GM18498 (cell line): Measurements from ENCODE around the gene FCHO1.

ENCODE experiments used
- ATAC-seq: cut with Tn5 transposase; IDR thresholded peaks from one replicate; pipeline ENCODE4 v1.9.1; 2021; ENCODE audit warnings: mild to moderate bottlenecking, moderate library complexity; ENCODE audit not compliant: unreplicated experiment

The FCHO1 gene

DNA sequence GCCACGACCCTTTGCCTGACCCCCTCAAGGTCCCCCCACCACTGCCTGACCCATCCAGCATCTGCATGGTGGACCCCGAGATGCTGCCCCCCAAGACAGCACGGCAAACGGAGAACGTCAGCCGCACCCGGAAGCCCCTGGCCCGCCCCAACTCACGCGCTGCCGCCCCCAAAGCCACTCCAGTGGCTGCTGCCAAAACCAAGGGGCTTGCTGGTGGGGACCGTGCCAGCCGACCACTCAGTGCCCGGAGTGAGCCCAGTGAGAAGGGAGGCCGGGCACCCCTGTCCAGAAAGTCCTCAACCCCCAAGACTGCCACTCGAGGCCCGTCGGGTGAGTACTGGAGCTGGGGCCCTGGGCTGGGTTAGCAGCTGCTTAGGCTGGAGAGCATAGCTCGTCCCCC, 23.4 kb upstream of the FCHO1 start:
- no peak for ATAC-seq

DNA sequence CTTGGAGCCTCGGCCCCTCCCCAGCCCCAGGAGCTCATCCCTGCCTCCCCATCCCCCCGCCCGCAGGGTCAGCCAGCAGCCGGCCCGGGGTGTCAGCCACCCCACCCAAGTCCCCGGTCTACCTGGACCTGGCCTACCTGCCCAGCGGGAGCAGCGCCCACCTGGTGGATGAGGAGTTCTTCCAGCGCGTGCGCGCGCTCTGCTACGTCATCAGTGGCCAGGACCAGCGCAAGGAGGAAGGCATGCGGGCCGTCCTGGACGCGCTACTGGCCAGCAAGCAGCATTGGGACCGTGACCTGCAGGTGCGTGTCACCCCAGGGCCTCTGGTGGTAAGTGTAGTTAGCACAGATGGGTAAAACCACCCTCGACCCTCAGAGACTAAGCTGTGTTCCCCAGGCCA, 18.1 kb upstream of the FCHO1 start:
- ATAC-seq, result no peak

DNA sequence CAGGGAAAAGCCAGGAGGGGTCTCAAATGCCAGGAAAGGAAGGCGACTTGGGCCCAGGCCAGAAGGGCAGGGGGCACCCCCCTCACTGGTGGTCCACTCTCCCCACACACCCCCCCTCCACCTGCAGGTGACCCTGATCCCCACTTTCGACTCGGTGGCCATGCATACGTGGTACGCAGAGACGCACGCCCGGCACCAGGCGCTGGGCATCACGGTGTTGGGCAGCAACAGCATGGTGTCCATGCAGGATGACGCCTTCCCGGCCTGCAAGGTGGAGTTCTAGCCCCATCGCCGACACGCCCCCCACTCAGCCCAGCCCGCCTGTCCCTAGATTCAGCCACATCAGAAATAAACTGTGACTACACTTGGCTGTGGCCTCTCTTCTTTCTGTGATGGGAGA, 17.1 kb upstream of the FCHO1 start:
- ATAC-seq, result no peak

DNA sequence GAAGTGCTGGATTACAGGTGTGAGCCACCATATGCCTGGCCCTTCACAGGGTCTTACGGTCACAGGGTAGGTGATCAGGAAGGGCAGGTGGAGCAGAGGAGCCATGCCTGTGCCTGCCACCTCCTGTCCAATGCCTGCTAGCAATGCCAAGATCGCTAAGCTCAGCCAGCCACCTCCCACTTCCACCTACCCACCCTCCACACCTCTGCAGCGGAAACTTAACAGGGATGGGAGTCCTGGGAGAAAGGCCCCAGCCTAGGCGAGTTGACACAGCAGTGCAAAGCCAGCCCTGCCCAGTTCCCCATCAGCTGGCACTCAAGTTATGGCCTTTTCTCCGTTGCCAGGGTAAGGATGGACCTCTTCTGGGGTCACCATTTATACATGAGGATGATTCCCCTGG, 15.9 kb upstream of the FCHO1 start:
- ATAC-seq, result no peak

DNA sequence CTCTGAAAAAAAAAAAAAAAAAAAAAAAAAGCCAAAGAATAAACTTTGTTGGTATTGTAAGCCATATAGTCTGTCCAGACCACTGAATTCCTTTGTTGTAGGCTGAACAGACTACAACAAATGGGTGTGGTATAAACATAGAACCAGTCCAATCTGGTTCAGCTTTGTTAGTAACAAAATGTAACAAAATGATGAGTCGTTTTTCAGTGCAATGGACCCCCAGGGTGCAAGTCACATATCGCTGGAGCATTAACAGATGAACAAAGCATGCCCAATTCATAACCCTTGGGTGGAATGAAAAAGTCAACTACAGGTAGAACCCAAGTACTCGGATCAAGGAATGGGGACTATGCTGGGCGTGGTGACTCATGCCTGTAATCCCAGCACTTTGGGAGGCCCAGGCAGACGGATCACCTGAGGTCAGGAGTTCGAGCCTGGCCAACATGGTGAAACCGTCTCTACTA, 13.6 kb upstream of the FCHO1 start:
- ATAC-seq, result no peak

DNA sequence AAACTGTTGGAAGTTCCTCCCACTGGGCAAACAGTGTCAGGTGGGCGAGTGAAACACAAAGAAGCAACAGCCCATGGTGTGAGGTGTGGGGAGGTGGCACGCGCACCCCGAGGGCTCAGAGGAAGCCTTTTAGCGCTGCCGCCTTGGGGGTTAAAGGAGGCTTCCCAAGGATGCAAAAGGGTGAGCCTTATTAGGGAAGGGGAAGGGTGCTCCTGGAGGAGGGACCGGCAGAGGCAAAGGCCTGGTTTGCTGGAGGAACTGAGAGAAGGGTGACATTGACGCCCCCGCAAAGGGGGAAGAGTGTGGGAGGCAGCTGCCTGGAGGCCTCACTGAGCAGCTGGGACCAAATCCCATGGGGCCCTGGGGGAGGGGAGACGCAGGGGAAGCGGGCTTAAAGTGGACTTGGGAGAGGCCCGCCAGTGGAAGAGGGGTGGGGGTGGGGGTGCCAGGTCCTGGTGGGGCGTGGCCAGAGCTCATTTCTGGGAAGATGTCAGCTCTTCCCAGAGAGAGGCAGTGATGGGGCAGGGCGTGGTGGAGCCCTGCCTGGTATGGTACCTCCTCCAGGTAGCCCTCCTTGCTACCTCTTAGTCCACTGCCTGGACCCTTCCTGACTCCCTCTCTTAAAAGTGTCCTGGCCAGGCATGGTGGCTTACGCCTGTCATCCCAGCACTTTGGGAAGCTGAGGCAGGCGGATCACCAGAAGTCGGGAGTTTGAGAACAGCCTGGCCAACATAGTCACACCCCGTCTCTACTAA, 12.0 kb upstream of the FCHO1 start:
- no peak for ATAC-seq

DNA sequence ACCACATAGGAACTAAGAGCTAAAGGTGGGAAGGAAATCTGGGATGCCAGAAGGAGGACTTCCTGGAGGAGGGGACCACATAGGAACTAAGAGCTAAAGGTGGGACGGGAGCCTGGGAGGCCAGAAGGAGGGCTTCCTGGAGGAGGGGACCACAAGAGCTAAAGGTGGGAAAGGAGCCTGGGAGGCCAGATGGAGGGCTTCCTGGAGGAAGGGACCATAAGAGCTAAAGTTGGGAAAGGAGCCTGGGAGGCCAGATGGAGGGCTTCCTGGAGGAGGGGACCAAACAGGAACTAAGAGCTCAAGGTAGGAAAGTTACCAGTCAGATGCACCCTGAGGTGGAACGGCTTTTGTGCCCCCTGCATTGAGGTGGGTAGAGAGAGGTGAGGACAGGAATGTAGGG, 9.8 kb upstream of the FCHO1 start:
- ATAC-seq, result no peak

DNA sequence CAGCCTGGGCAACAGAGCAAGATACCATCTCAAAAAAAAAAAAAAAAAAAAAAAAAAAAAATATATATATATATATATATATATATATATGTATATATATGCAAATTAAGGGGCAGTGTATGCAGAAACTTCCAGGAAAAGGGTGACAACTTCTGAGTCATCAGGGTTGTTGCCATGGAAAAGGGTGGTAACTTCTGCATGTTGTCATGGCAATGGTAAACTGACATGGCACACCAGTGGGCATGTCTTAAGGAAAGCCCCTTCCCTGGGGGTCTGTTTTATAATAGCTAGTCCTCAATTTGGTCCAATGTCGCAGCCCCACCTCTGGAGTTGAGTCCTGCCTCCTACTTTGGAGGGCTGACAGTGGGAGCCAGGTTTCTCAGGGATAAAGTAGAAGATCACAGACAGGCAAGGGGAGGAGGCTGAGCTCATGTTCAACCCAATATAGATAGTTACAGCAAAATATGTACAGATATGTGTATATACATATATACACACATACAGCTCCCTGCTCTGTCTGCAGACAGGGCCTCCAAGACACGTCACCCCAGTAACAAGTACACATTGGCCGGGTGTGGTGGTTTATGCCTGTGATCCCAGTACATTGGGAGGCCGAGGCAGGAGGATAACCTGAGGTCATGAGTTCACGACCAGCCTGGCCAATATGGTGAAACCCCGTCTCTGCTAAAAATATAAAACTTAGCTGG, 7.2 kb upstream of the FCHO1 start:
- ATAC-seq, result no peak

DNA sequence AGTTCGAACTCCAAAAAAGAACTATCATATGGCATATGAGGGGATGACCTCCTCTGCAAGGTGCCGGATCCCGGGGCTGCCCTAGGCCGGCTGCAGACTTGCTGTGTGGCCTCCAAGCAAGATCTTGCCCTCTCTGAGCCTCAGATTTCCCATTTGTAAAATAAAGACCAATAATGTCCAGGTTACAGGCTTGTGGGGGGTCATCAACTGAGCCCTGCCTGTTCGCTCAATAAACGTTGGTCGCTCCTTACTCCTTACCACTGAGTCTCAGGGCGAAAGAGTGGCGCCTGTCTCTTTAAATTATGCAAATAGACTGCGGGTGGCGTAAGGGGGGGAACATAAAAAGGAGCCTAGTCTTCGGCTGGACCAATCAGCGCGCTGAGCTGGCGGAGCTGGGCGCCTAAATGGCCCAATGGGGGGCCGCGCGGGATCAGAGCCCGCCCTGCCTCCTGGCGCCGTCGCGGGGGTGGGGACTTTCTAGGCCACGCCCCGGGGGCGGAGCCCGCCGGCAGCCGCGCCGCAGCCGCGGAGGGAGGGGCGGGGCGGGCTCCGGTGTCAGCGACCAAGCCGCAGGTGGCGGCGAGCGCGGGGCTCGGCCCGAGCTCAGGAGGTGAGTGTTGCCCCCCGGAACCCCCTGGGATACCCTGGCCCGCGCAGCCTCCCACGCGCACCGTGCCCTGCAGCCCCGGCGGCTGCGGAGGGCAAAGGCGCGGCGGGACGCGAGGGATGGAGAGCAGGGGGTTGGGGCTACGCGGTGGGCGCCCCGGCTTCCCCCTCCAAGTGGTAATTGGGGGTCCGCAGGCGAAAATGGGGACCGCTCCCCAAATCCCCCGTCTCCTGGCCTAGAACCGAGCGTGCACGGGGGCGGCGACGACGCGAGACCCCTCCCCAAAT, 3.8 kb upstream of the FCHO1 start:
- ATAC-seq, result peak; percentile 81

DNA sequence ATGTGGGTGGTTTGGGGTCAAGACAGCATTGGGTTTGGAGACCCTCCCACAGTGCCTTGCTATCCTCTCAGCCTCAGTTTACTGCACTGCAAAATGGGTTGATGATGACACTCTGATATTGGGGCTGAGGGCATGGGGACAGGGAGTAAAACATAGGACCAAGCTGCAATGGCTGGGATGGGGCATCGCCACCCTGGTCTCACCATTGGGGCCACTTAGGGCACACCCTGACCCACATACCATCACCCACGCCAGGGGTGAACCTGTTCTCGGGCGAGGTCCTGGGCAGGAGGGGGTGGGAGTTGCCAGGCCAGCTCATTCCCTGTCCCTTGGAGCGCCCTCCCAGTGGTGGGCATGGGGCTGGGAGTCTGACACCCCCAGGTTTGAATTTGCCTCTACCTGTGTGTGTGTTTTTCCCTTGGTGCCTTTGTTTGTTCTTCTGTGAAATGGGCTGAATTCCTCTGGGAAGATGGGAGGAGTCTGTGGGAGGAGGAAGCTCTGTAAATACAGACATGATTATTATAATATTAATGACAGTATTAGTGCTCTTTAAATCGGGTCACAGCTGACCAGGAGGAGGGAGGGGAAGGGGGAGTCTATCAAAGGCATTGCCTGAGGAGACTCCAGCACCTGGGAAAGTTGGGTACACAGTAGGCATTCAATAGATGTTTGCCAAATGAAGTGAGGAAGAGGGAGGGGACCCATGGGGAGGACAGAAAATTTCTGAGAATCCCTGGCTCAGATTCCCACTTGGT, 2.2 kb upstream of the FCHO1 start:
- ATAC-seq, result no peak

DNA sequence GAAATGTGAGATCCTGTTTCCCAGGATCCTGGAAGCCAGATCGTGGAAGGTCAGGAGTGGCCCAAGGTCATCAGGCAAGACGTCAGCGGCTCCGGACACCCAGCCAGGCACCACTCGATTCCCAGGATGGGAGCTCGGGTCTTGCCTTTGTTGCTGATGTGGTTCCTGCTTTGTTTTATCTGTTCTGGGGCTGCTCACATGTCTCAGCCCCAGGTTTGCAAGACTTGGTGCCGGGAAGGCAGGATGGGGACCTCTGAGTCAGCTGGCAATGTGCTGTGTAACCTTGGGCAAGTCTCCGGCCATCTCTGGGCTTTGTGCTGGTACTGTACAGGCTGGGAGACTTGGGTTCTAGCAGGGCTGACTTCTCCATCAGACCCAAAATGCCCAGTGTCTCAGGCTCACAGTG, 1.4 kb upstream of the FCHO1 start:
- ATAC-seq, result no peak

DNA sequence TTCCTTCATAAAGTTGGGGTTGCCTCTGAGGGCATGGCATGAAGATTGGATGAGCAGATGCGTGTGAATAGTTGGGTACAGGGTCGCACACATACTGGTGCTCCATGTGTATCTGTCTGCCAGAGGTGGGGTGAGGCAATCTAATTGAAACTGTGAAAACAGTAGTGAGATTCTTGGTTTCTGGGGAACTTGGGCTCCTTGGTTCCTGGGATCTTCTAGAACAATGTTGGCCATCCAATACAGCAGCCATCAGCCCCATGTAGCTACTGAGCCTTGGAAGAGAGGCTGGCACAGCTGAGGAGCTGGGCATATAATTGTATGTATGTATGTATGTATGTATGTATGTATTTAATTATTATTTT, 616 bp downstream of the FCHO1 start:
- ATAC-seq, result no peak

DNA sequence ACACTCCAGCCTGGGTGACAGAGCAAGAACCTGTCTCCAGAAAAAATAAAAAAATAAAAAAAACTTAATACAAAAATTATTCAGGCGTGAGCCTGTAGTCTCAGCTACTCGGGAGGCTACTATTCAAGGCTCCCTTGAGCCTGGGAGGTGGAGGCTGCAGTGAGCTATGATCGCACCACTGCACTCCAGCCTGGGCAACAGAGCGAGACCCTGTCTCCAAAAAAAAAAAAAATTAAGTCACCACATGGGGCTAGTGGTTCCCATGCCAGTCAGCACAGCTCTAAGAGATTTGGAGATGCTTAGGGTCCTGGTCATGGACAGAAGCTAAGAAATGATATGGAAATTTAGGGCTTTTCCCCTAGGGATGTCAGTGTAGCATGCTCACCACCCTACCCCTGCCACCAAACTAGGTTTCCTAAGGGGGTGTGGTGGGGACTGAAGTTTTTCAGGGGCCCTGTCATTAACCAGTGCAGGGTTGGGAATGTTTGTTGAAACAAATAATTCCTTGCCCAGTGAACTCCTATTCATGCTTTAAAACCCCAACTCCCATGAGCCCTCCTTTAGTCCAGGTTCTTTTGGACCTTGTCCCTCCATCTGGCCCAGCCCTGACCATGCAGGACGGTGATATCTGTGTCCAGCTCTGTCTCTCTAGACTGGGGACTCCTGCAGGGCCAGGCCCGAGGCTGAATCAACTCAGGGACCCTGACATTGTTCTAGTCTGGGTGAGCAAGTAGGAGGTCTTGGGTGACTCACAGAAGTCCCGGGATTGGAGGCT, 1.8 kb downstream of the FCHO1 start:
- no peak for ATAC-seq

DNA sequence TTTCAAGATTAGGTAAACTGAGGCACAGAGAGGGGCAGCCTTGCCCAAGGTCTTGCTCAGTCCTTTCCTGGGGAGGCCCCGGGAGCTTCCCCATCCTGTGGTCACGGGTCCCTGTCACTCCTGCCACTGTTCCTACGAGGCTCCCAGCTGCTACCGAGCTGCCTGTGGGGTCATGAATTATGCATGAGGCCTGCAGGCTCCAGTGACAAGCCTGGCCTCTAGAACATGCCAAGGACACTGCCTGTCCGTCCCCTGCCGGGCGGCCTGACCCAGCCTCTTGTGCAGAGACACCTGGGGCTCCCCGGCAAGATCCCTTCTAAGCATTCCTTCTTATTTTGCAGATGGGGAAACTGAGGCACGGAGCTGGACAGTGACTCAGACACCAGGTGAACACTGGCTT, 2.7 kb downstream of the FCHO1 start:
- ATAC-seq, result no peak

DNA sequence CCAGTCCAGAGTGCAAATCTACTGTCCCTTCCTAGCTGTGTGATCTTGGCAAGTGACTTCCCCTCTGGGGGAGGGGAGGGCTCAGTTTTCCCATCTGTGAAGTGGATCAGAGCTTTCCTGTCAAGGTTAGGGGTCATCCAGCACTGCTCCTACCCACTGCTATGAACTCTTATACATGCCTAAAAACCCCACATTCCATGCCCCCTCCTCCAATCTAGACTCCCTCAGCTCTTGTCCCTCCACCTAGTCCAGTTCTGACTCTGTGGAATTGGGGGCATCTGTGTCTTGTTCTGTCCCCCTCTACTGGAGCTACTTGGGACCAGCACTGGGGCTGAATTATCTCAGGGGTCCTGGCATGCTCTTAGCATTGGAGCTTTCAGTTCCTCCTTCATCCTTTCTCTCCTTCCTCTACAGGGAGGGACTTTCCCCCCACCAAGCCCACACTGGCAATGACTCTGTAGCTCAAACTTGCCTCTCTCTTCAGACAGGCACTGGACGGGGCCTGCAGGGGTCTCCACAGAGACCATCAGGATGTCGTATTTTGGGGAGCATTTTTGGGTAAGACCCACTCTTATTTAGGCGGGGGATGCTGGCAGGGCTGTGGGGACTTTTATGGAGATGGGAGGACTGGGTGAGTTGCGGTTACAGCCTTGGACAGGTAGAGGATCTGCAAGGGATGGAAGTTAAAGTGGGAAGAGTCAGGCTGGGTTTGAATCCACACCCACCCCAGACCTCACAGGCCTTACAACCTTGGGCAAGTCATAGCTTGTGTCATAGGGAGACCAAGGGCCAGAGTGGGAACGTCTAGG, 3.6 kb downstream of the FCHO1 start:
- ATAC-seq, result peak; percentile 45

DNA sequence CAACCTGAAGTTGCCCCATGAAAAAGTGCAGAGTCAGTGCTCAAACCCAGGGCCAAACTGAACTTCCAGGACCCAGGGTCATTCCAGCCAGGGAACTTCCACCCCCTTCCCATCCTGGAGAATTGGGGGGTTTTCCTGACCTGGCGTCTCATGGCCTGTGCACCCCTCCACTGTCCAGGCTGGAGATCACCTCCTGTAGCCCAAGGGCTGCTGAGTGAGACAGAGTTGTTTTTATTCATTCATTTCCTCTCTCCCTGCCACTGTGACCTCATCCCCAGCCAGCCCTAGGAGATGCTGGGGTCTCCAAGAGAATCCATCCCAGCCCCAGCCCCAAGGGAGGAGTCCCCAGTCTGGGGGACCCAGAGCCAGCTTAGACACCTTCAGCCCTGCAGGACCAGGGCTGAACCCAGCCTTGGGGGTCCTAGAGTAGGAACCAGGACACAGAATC, 4.2 kb downstream of the FCHO1 start:
- no peak for ATAC-seq

DNA sequence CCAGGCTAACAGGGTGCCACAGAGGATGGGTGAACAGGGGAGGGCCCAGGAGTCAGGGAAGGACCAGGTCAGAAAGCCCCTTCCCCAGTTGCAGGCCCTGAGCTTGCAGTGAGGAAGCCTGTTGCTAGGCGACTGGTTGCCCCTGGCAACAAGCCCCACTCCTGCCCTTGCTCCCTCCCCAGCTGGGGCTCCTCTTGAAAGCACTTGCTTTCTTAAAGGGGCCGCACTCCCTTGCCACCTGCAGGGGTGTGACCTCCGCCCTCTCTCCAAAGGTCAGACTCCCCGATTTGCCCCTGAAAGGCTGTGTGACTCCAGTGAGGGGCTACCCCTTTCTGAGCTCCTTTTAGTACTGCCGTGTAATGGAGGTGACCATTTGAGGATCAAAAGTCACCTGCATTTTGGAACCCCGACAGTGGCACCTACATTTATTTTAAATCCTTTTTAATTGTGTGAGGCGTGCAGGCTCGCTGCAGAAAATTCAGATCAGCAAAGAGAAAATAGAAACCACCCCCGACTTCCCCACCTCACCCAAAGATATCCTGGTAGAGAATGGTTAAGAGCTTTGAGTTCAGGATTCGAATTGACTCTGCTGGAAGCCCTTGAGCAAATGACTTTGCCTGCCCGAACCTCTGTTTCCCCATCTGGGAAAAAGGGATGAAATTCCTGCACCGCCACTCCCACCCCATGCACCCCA, 4.8 kb downstream of the FCHO1 start:
- ATAC-seq, result no peak

DNA sequence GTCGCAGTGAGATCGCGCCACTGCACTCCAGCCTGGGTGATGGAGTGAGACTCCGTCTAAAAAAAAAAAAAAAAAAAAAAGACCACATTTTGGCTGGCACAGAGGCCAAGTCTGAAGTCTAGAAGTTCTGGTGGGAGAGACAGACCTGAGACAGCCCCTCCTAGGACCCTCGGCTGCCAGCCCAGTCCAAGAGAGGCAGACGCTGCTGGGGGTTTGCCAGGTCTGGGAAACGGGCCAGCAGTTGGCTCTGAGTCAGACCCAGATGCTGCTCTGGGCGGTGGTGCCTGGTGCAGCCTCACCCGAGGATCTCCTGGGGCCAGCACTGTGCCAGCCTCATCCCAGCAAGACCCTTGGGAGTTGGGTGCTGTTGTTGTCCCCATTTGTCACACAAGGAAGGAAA, 5.8 kb downstream of the FCHO1 start:
- no peak for ATAC-seq

DNA sequence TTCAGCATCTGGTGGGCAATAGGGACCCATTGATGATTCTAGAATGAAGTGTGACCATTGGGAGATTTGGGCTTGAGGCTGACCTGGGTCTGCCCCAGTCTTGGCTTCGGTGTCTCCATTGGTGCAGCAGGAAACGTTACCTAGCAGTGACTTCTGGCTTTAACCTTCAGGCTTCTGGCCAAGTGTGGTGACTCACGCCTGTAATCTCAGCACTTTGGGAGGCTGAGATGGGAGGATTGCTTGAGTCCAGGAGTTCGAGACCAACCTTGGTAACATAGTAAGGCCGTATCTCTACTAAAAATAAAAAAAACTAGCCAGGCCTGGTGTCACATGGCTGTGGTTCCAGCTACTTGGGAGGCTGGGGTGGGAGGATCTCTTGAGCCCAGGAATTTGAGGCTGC, 7.2 kb downstream of the FCHO1 start:
- no peak for ATAC-seq
